ENCODE results near the gene RPS14.

- TF ChIP-seq CTCF (conservative IDR thresholded peaks at IDR 0.05; ENCODE audit: low read depth, low read length) (no peak), POLR2A (IDR thresholded peaks at IDR 0.05; ENCODE audit: low read depth, low read length) (no peak)
Measured at GRCh38 chr5:150457121-150457520, 7.6 kb upstream of the RPS14 start.
